ENCODE results near the gene TCP10L.
"Not testable (repeated sequence)": the region's sequence is repeated elsewhere in the genome, so short reads cannot be mapped to it uniquely, and the experiment has no call there.

TCP10L gene, protein sequence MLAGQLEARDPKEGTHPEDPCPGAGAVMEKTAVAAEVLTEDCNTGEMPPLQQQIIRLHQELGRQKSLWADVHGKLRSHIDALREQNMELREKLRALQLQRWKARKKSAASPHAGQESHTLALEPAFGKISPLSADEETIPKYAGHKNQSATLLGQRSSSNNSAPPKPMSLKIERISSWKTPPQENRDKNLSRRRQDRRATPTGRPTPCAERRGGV

DNA sequence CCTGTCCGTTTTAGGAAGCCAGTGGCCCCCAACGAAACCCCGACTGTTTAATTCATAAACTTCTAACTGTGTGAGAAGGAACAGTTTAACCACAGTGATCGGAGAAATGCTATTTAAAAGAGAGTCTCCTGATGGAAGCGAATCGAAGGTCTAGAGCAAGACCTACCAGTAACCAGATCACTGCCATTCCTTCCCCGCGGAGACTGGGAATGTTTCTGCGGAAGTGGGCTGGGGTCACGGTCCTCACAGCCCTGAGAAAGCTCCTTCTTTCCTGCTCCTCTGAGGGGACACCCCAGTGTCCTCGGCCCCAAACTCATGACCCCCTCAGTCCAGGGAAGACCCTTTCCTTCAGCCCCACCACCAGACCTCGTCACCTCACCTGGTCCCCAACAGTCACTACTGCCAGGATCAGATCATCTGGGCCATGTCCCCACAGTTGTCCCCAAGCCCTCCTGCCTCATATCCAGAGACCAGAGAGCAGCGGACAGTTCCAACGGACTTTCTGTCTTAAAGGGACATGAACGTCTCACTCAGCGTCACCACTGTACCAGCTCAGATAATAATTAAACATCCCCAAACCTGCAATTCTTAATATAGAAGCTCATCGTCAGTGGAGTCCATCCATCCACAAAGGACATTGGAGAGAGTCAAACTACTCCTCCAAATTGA is at the start of gene TCP10L:
Gene TCP10L, minus strand, starts transcription at position 482 of the 669 bp plus-strand sequence. CDS start 1,219 bp downstream, outside the sequence.
- no peak for DNase-seq

DNA sequence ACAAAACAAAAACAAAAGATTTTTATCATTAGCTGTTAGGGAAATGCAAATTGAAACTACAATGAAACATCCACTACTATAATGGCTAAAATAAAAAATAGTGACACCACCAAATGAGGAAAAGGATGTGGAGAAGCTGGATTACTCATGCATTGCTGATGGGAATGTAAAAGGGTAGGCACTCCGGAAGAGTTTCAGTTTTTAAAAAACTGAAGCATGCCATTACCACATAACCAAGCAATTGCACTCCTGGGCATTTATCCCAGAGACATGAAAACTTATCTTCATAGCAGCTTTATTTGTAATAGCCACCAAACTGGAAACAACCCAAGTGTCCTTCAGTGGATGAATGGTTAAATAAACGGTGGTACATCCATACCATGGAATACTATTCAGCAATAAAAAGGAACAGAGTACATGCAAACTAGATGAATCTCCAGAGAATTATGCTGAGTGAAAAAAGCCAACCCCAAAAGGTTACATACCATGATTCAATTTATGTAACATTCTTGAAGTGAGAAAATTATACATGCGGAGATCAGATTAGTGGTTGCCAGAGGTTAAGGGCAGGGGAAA is 41.4 kb upstream of the TCP10L start:
- peak; percentile 60 for DNase-seq

DNA sequence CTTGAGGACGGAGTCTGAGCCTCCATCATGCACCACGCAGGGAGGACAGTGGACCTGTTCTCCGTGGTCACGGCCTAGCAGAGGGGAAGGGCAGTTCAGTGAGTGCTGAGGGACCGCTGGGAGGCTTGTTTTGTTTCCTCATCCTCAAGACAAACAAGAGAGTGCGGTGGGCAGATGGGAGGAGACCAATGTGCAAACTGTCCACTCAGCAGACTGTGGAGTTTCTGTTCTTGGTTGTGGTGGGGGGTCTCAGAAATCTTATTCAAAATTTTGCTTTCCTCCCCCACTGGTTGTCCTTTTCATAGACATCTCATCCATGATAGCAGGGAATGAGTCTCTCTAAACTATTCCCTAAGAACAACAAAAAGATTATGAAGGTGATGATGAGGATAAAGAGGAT is 32.9 kb upstream of the TCP10L start:
- DNase-seq: not testable (repeated sequence)

DNA sequence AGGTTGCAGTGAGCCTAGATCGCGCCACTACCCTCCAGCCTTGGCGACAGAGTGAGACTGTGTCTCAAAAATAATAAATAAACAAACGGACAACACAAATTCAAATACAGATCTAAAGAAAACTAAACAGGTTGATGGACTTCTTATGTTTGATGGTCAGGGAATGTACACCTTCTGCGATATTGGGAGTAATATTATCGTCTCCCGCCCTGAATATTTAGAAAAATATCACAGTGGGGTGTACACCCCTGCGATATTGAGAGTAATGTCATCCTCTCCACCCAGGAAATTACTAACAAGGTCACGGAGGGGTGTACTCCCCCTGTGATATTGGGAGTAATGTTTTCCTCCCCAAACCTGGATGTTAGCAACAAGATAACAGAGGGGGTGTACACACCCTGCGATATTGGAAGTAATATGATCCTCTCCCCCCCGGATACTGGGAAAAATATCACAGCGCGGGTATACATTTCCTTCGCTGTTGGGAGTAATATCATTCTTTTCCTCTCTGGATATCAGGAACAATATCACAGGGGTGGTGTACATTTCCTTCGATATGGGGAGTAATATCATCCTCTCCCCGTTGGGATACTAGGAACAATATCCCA is 28.2 kb upstream of the TCP10L start:
- no peak for DNase-seq

DNA sequence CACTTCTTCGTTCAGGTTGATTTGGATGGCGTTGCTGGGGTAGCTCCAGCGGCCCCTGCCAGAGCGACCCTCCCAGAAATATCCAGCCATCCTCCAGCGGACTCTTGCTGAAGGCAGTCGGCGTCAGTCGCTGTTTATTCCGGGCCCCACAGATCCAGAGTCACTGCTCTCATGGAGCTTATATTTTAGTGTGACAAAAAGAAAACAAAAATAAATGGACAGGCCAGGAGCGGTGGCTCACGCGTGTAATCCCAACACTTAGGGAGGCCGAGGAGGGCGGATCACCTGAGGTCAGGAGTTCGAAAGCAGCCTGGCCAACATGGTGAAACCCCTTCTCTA is 27.6 kb upstream of the TCP10L start:
- DNase-seq: no peak

DNA sequence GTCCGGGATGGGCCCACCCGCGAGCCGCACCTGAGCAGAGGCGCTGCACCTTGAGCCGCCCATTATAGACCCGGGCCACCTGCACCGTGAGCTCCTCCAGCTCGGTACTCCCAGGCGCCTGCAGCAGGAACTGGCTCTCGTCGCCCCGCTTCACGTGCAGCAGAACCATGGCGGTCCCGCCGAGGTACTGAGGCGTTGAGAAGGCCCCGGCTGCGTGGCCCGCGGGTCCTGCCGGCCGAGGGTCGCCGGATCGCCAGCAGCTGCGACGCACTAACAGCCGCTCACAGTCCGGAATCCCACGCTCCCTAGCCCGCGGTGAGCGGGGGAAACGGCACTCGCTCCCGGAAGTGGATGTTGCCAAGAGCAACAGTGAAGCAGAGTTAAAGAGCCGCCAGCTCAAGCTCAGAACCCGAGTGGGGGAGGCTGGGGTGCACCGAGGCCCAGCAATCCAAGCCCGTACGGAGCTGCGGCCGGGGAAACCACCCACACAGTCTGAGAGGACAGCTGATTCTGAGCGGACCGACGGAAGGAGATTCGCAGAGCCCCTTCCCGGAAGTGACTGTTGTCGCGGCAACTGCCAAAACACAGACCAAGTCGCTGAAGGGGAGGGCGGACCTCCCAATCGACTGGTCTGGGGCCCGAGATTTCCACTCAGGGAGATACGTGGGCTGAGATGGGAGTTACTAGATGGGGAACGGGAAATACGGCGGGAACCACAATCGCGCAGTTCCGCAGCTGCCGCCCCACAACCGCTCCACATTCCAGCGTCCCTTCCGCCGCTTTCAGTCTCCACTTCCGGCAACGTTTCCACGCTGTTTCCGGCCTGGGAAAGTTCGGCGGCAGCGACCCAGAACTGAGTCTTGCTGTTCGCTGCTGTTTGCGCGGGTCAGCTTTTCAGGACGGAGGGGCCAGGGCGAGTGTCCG is 27.0 kb upstream of the TCP10L start, which contains the start of gene CFAP298:
Gene CFAP298, minus strand, starts transcription at position 303 of the 924 bp plus-strand sequence. Its CDS starts 134 bp downstream, at position 169.
- peak; percentile 92 for DNase-seq

DNA sequence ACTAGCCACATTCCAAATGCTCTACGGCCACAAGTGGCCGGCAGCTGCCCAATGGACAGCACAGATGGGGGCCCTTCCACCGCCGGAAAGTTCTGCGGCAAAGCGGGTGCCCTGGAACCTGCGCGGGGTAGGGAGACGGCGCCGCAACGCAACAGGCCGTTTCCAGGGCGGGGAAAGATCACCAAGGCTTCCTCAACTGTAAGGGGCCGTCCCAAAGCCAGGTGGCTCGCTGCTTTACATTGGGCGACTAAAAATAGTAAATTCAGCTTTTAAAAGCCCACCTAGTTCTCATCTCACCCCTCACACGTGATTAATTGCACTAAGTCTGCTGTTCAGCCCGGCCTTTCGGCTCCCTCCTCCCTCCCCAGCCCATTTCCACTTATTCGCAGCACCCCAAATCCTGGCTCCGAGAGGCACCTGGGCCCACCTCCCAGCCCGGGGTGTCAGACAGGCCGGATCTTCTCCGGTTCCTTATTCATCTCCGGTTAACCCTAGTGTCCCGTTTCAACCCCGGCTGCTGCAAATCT is 26.2 kb upstream of the TCP10L start:
- peak; percentile 32 for DNase-seq

DNA sequence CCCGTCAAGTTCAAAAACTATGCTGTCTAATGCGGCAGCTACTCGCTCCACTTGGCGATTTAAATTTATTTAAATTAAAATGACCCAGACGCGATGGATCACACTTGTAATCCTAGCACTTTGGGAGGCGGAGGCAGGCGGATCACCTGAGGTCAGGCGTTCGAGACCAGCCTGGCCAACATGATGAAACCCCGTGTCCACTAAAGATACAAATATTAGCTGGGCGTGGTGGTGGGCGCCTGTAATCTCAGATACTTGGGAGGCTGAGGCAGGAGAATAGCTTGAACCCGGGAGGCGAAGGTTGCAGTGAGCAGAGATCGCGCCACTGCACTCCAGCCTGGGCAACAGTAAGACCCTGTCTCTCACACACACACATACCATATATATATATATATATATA is 25.6 kb upstream of the TCP10L start:
- DNase-seq: not testable (repeated sequence)

DNA sequence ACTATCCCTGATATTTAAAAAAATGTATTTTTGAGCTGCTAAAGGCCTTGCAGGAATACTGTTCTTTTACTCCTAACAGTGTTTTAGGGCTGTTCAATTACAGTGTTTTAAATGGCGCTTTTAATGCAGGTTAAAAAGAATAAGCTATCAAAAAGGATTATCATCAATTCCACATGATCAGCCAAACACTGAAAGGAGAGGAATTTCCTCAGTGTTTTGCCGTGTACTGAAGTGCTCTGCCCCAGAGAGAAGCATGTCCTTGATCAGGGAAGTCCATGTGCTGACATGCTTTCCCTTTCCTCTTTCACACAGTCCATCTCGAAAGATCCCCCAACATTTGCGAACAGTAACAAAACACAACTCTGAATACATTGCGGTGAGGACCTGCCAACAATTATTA is 23.5 kb upstream of the TCP10L start:
- no peak for DNase-seq

DNA sequence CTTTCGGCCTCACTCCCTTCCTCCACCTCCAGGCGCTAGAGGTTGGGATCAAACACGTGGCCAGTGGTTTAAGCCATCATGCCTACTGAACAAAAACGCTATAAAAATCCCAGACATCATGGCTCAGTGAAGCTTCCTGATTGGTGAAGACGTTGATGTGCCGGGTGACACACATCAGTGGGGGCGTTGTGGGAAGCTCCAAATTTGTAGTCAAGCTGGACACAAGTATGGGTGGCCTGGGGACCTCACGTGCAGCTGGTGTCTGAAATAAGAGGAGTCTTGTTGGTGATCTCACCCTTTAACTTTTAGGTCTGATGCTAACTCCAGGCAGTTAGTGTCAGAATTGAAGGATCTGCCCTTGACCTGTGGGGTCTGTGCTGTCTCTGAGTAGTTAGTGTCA is 20.1 kb upstream of the TCP10L start:
- DNase-seq: no peak

DNA sequence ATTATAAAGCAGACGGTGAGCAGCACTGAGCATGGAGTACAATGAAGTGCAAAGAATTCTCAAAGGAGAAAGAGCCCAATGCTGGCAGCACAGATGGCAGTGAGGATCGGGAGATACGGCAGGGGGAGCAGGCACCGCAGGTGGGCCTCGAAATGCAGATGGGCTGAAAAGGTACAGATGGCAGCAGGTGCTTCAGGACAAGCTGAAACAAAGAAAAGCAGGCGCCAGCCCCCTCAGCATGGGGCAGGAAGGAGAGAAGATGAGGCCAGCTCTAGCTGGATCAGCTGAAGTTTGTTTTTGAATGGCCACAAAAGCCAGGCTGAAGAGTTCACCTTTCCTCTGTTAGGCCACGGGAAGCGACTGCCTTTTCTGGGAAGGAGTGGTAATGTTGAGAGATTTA is 19.1 kb upstream of the TCP10L start:
- no peak for DNase-seq

DNA sequence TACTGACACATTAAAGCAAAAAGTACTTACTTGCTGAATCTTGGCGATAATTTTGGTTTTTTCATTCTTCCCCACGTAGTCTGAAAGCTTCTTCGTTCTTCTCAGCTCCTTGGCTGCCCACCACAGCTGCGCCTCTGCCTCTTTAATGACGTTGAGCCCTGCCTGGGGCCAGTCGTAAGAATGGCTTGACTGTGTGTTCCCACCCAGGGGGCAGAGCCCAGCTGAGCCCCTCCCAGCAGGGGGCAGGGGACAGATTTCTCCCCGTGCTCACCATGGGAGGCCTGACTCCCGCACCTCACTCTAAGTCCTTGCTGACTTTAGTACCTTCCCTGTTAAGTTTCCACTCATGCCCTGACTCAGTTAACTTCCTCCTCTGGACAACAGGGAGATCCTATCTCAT is 17.8 kb upstream of the TCP10L start:
- no peak for DNase-seq

DNA sequence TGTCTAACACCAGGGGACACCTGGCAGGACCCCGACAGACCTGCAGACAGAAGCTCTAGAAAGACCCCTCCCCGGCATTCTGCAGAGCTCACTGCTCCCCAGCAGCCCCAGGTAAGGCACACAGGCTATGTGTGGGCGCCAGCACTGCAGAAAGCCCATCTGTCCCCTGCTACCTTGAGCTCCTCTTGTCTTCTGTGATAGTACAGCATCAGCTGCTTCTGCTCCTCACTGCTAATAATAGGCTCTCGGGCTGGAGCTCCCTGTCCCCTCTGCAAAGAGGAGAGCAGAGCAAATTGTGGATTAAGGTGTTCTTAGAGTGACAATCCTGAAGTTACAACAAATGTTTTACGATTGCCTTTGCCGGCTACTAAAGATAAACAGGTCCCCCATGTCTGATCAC is 16.8 kb upstream of the TCP10L start:
- DNase-seq: no peak

DNA sequence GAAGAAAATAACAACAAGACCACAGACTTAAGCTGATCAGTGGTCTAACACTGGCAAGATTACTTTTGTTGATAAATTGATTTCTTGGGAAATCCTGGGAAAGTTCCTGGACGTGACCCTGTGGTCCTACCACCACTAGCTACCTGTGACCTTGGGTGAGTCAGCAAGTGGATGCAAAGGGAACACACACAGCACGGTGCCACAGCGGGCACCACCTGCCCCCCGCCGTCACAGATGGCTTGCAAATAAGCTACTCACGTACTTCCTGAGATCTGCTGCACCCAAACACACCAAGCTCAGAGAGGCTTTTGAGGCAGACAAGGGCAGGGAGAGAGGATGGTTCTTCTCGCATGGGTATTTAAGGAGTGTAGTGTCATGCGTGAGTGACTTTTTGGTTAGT is 14.2 kb upstream of the TCP10L start:
- DNase-seq: no peak

DNA sequence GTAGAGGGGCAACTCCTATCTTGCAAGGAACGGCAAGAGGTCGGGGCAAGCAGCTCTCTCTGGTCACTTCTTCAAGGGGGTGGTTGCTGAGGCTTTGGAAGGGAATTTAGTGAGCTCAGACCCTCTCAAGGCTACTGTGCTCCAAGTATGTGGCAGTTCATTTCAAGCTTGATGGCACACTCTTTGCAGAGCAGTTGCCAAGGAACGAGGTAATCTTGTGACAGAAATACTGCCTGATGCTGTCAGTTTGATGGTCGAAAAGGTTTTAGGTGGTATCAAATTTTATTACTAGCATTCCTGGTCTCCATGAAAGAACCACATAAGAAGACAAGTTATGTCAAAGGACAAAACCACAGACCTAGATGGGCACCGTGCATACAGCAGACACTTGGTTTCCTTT is 13.8 kb upstream of the TCP10L start:
- DNase-seq: no peak

DNA sequence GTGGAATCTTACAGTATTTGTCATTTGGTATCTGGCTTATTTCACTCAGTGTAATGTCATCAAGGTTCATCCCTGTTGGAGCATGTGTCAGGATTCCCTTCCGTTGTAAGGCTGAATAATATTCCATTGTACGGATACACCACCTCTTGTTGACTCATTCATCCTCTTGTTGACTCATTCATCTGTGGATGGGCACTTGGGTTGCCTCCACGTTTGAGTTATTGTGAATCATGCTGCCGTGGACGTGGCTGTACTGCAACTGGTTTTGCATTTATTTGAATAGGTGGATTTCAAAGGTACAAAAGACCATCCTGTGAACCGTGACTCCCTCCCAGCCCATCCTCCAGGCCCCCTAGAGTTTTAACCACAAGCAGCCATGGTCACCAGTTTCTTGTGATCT is 11.9 kb upstream of the TCP10L start:
- no peak for DNase-seq

DNA sequence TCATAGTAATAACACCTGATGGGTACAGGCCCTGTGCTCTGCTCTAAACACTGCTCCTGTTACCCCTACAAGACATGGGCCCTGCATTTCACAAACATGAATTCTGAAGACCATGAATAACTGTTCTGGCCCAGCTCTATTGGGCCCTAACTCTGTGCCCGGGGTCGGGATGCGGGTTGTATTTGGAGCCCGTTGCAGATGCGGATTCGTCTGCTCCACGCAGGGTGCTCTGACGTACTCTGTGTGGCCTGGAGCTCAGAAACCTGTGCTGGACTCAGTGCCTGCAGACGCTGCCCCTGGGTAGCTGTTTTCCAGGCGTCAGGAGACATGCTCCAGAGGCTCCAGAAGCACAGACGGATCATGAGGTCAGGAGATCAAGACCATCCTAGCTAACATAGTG is 10.1 kb upstream of the TCP10L start:
- DNase-seq: no peak

DNA sequence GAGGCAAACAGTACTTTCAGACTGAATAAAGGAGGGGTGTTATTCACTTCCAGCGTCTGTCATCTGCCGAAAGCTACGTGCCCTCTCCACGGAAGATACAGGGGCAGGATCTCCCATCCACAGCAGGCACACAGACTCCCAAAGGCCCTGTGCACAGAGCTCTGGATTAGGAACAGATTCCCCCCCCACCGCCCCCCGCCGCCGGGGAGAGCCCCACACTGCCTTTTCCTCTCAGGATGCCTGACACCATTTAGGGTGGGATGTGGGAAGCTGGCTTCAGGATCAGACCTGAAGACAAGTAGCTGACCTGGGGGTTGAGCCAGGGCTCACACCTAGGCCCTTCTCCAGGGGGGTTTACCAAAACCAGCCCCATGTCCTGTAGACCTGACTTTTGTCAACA is 8.4 kb upstream of the TCP10L start:
- no peak for DNase-seq

DNA sequence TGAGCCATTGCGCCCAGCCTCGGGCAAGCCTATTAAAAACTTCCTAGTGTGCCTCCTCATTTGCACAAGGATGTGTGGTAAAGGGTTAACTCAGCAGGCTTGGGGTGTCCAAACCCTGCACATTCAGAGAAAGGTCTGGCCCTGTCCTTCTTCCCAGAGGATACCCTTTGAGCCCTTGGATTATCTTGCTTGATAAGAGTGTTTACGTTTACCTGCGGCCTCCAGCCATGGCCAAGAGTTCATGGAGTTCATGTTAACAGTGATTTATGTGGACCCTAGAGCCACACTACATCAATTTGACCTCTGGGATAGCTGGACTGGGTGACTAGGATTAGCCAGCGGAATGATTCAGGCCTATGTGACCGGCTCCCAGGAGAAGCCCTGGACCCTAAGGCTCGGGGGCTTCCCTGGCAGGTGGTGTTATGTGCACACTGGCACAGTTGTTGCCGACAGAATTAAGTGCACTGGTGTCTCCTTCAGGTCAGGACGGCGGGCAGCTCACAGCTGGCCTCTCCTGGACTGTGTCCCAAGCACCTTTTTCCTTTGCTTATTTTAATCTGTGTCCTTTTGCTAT is 7.7 kb upstream of the TCP10L start:
- no peak for DNase-seq

DNA sequence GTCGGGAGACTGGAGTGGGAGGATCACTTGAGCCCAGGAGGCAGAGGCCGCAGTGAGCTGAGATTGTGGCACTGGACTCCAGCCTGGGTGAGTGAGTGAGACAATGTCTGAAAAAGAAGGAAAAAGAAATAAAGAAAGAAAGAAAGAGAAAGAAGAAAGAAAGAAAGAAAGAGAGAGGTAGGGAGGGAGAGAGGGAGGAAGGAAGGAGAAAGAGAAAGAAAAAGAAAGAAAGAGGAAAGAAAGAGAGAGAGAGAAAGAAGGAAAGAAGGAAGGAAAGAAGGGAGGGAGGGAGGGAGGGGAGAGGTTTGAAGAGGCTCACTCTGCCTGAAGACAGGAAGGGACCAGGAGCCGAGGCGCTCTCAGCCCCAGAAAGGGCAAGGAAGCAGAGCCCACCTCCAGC is 4.8 kb upstream of the TCP10L start:
- no peak for DNase-seq

DNA sequence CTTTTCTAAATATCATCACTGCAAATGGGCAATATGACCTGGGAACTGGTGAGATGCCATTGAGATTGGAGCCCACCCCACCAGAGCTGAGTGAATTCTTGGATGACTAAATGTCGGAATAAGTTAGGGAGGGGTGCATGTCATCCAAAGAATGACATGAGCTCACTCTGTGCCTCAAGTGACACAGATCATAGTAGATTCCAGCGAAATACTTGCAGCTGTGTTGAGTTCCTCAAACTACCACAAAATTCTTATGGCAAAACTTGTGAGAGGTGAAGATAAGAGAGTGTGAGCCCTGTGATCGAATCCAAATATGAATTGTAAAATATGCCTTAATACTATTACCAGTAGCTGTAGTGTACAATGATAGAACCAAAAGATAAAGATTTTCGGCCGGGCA is 2.3 kb upstream of the TCP10L start:
- DNase-seq: no peak

DNA sequence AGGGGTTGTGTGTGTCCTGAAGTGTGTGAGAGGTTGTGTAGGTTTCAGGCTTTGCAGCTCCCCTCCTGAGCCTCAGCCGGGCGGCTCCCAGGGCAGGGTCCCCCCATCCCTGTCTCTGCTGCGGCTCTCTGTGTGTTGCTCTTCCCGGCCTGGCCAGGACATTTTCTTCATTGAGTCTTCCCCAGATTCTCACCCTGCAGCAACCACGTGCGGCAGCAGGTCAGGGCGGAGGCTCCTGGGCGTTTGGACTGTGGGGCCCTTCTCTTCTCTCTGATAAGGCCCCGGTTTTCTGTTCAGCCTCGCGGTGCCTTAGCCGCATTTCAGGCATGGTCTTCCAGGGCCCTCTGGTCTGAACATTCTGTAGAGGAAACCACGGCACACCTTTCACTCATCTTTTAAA is 1.8 kb upstream of the TCP10L start:
- no peak for DNase-seq
